Spleen (tissue), 7 donors: ENCODE data around the gene MLLT10.

ENCODE experiments used
- CTCF ChIP-seq, 11 experiments: fragments of 200-600 bp in 7 of 11; fragments of 450-650 bp in 4 of 11; sonication (generic) in 4 of 11; IDR thresholded peaks in 8 of 11; conservative IDR thresholded peaks in 3 of 11; 1 replicate in 7 of 11; 2 replicates in 4 of 11; pipeline versions ENCODE4 v1.4.0 to v1.8.0; 2016 to 2021; ENCODE audit warnings: antibody characterized with exemption in 11 of 11, inconsistent platforms in 4 of 11, mild to moderate bottlenecking in 1 of 11
- POLR2AphosphoS5 ChIP-seq, 3 donors: sonication (generic); formaldehyde crosslinking; IDR thresholded peaks; one replicate each; pipeline ENCODE4 v1.5.1; 2017; ENCODE audit warnings: antibody characterized with exemption in 3 of 3
- donor health status: DM: no; HTN: no; CAD: no; lungs with moderate emphysema.
- donor health status: DM: no; HTN: no; CAD: no.
- donor health status: DM: no; HTN: no; CAD: no.

GRCh38 chr10:21681156-21681555 is 147.1 kb downstream of the MLLT10 start:
- TF ChIP-seq CTCF (IDR thresholded peaks at IDR 0.05 in 8 of 11, conservative IDR thresholded peaks at IDR 0.05 in 3 of 11) = no peak
- no peak for TF ChIP-seq POLR2AphosphoS5 (IDR thresholded peaks at IDR 0.05)
